ENCODE data around the gene CDH13. TPM values are rescaled to one million over a fixed set of nuclear protein-coding genes. Genes with fewer than 3 reads are reported as not detected.

CDH13 gene
- total and polyA plus RNA-seq, 2 of the 8 experiments (the other 6 are each of a cell fraction or from before 2014, with no cell fraction given): 2.3 to 2.4 TPM

DNA sequence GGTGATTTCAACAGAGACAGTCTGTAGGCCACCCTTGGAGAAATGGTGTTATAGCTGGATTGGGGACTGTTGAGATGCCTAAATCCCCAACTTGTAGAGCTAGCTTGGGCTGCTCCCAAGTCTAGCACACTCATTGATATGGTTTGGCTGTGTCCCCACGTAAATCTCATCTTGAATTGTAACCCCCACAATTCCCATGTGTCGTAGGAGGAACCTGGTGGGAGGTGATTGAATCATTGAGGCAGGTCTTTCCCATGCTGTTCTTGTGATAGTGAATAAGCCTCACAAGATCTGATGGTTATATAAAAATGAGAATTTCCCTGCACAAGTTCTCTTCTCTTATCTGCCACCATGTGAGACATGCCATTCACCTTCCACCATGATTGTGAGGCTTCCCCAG is 536.0 kb downstream of the CDH13 start:
- no peak overlapping the region for H3K4me2 ChIP-seq (ENCODE audit: insufficient read depth in 1 of 2, low read depth in 2 of 2, low read length in 2 of 2)
- H3K79me1 ChIP-seq (ENCODE audit: low read depth, low read length): no peaks in the 10 kb centered on the region
- H3K23me2 ChIP-seq (ENCODE audit: low read depth, low read length): no peaks in the 10 kb centered on the region
- no peak overlapping the region for H2BK120ac ChIP-seq (replicated peaks; ENCODE audit: low read depth, low read length)
- no peak overlapping the region for H3K27ac ChIP-seq (ENCODE audit: low read depth, low read length)
- no peaks in the 10 kb centered on the region for H4K20me1 ChIP-seq (replicated peaks in 1 of 2; ENCODE audit: control insufficient read depth in 1 of 2, insufficient read depth in 2 of 2, low read length in 2 of 2)
- H2BK15ac ChIP-seq (ENCODE audit: low read length): no peak overlapping the region
- POLR2A ChIA-PET (ENCODE audit: partially characterized antibody): no interaction called here
- no peak overlapping the region for H3K4ac ChIP-seq (replicated peaks; ENCODE audit: insufficient read length, low read depth, low read length)
- no peak overlapping the region for H3K9ac ChIP-seq (replicated peaks in 1 of 4; ENCODE audit: extremely low read depth in 1 of 4, low read depth in 3 of 4, low read length in 3 of 4)
- H3K79me2 ChIP-seq (ENCODE audit: control insufficient read depth in 1 of 2, insufficient read depth in 2 of 2, low read length in 2 of 2): no peaks in the 10 kb centered on the region
- no peak overlapping the region for H4K5ac ChIP-seq (ENCODE audit: insufficient read length, low read depth, low read length)
- no peak for TF ChIP-seq EGR1 (IDR thresholded peaks at IDR 0.05; ENCODE audit: borderline replicate concordance, low read depth, low read length)
- TF ChIP-seq MAFK (IDR thresholded peaks at IDR 0.05; ENCODE audit: low read depth, low read length): no peak
- TF ChIP-seq, protein P1, sequence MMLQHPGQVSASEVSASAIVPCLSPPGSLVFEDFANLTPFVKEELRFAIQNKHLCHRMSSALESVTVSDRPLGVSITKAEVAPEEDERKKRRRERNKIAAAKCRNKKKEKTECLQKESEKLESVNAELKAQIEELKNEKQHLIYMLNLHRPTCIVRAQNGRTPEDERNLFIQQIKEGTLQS (IDR thresholded peaks at IDR 0.05; ENCODE audit: insufficient read depth, low read depth, low read length): no peak
- no peak for TF ChIP-seq SIX5 (IDR thresholded peaks at IDR 0.05; ENCODE audit: low read depth, low read length)
- TF ChIP-seq JUN (IDR thresholded peaks at IDR 0.05; ENCODE audit: low read depth, low read length): no peak
- TF ChIP-seq POLR2A (IDR thresholded peaks at IDR 0.05; ENCODE audit: control extremely low read depth in 1 of 2, low read depth in 2 of 2, low read length in 2 of 2): no peak
- TF ChIP-seq CHD2 (IDR thresholded peaks at IDR 0.05; ENCODE audit: low read length): no peak
- no peak overlapping the region for H4K91ac ChIP-seq (replicated peaks; ENCODE audit: insufficient read length, low read length)
- no peaks in the 10 kb centered on the region for H3K9me3 ChIP-seq (ENCODE audit: insufficient read depth in 2 of 2, low read depth in 1 of 2, low read length in 1 of 2)
- no peak overlapping the region for H2BK5ac ChIP-seq (ENCODE audit: low read depth, low read length)
- H2AK5ac ChIP-seq (ENCODE audit: low read depth, low read length): no peak overlapping the region
- no peak overlapping the region for H3K23ac ChIP-seq (ENCODE audit: insufficient read length)
- FAIRE-seq: no peak
- DNase-seq (ENCODE audit: low read depth in 1 of 2, low spot score in 2 of 2): no peak
- 96% methylated on average over 2 of the region's 2 CpGs; no CpG with 5 or more reads in 1 of the 2 experiments for WGBS, 2 experiments (ENCODE audit: extremely low coverage in 1 of 2, insufficient coverage in 1 of 2, insufficient read length in 1 of 2, insufficient replicate concordance in 2 of 2, low coverage in 1 of 2, low lambda C conversion rate in 2 of 2, missing lambda C conversion rate in 1 of 2)
- no peak overlapping the region for H3K56ac ChIP-seq (replicated peaks; ENCODE audit: insufficient read length, low read depth, low read length)
- H4K8ac ChIP-seq (ENCODE audit: extremely low read depth, insufficient read depth, low read length): no peak overlapping the region
- H3K27me3 ChIP-seq (replicated peaks in 1 of 4; ENCODE audit: control insufficient read depth in 3 of 4, extremely low read depth in 1 of 4, insufficient read depth in 3 of 4, low read length in 3 of 4): no peaks in the 10 kb centered on the region
- CTCF ChIA-PET (ENCODE audit: partially characterized antibody): no interaction called here
- no peak overlapping the region for H3K14ac ChIP-seq (ENCODE audit: insufficient read length)
- no peak overlapping the region for H3K18ac ChIP-seq (ENCODE audit: extremely low read depth, low read length)
- no peak overlapping the region for H2BK20ac ChIP-seq (ENCODE audit: low read length)
- H3K36me3 ChIP-seq (ENCODE audit: control insufficient read depth in 2 of 4, insufficient read depth in 4 of 4, low read length in 3 of 4): no peaks in the 10 kb centered on the region
- H3K4me3 ChIP-seq (ENCODE audit: extremely low read depth in 1 of 4, insufficient read depth in 2 of 4, low read depth in 3 of 4, low read length in 4 of 4): no peak overlapping the region
- no peak overlapping the region for H2BK12ac ChIP-seq (ENCODE audit: low read depth, low read length)
- no peak overlapping the region for H2AFZ ChIP-seq (ENCODE audit: low read length)
- H3K4me1 ChIP-seq (replicated peaks in 1 of 4; ENCODE audit: control insufficient read depth in 3 of 4, insufficient read depth in 4 of 4, low read length in 3 of 4): peaks cover 0 to 6% (median 0%) of the 10 kb centered on the region in 4 experiments; a peak in 2 of 7 replicates
